Hindlimb muscle (tissue), 1 donor: ENCODE data around the gene LRRC36. TPM values are rescaled to one million over a fixed set of nuclear protein-coding genes. Genes with fewer than 3 reads are reported as not detected.
"Not testable (repeated sequence)": the region's sequence is repeated elsewhere in the genome, so short reads cannot be mapped to it uniquely, and the experiment has no call there.

Experiments
- DNase-seq: peaks from one replicate; pipeline ENCODE4 v3.0.0-alpha.2; 2013
- polyA plus RNA-seq: library from polyadenylated mRNA; unstranded; fragments of 120-200 nt; gene quantifications from one replicate; pipeline ENCODE4 v1.2.1, GENCODE V29; 2013; ENCODE audit not compliant: insufficient read length

Gene LRRC36
- polyA plus RNA-seq, 1 donor, result 0.50 TPM

- no peak for DNase-seq
Measured at GRCh38 chr16:67346341-67346740, 19.7 kb downstream of the LRRC36 start.

- DNase-seq, result no peak
Measured at GRCh38 chr16:67349172-67349571, 22.6 kb downstream of the LRRC36 start.

GRCh38 chr16:67350324-67350723 lies 23.7 kb downstream of the LRRC36 start:
- no peak for DNase-seq

GRCh38 chr16:67352463-67352862 lies 25.8 kb downstream of the LRRC36 start:
- not testable (repeated sequence) for DNase-seq

GRCh38 chr16:67356396-67356795 lies 29.8 kb downstream of the LRRC36 start:
- no peak for DNase-seq

GRCh38 chr16:67357561-67357960 lies 30.9 kb downstream of the LRRC36 start:
- DNase-seq, result no peak

- not testable (repeated sequence) for DNase-seq
Measured at GRCh38 chr16:67359540-67360269, 33.1 kb downstream of the LRRC36 start.

GRCh38 chr16:67361038-67361437 lies 34.4 kb downstream of the LRRC36 start:
- DNase-seq, result no peak

GRCh38 chr16:67364600-67365235 lies 38.1 kb downstream of the LRRC36 start:
- no peak for DNase-seq

- no peak for DNase-seq
Measured at GRCh38 chr16:67370661-67371060, 44.0 kb downstream of the LRRC36 start.

GRCh38 chr16:67372664-67373063 lies 46.0 kb downstream of the LRRC36 start:
- no peak for DNase-seq

- DNase-seq, result not testable (repeated sequence)
Measured at GRCh38 chr16:67376012-67376411, 49.4 kb downstream of the LRRC36 start.

GRCh38 chr16:67378642-67379041 lies 52.0 kb downstream of the LRRC36 start:
- DNase-seq, result no peak

GRCh38 chr16:67383284-67383683 lies 56.7 kb downstream of the LRRC36 start:
- DNase-seq, result no peak

GRCh38 chr16:67384778-67385510 lies 58.3 kb downstream of the LRRC36 start:
- DNase-seq, result no peak

GRCh38 chr16:67386861-67387455 lies 60.3 kb downstream of the LRRC36 start:
- no peak for DNase-seq

- no peak for DNase-seq
Measured at GRCh38 chr16:67387479-67388079, 61.0 kb downstream of the LRRC36 start.

GRCh38 chr16:67388191-67388590 lies 61.6 kb downstream of the LRRC36 start:
- no peak for DNase-seq

GRCh38 chr16:67388591-67388990 lies 62.0 kb downstream of the LRRC36 start:
- DNase-seq, result no peak

GRCh38 chr16:67389911-67390815 lies 63.5 kb downstream of the LRRC36 start:
- no peak for DNase-seq

- DNase-seq, result no peak
Measured at GRCh38 chr16:67390816-67391423, 64.3 kb downstream of the LRRC36 start.
